Neuron (in vitro differentiated cells): ENCODE measurements around the gene DHCR24.

Experiments
- H2AFZ ChIP-seq: one replicate; pipeline ENCODE4 v1.6.1; 2013; ENCODE audit warnings: low read depth, mild to moderate bottlenecking, inconsistent platforms, low read length, moderate library complexity
- H3K27me3 ChIP-seq: one replicate; pipeline ENCODE4 v1.6.1; 2013; ENCODE audit warnings: low read length; ENCODE audit not compliant: insufficient read depth
- H3K36me3 ChIP-seq: one replicate; pipeline ENCODE4 v1.6.1; 2013; ENCODE audit warnings: low read length; ENCODE audit not compliant: insufficient read depth
- H3K4me1 ChIP-seq: one replicate; pipeline ENCODE4 v1.6.1; 2013; ENCODE audit warnings: low read length; ENCODE audit not compliant: insufficient read depth
- H3K4me3 ChIP-seq: 2 replicates; pipeline ENCODE4 v1.5.1; 2013; ENCODE audit warnings: mild to moderate bottlenecking, low read length, moderate library complexity
- H3K9me3 ChIP-seq: one replicate; pipeline ENCODE4 v1.6.1; 2013; ENCODE audit warnings: low read length

The DHCR24 gene

DNA sequence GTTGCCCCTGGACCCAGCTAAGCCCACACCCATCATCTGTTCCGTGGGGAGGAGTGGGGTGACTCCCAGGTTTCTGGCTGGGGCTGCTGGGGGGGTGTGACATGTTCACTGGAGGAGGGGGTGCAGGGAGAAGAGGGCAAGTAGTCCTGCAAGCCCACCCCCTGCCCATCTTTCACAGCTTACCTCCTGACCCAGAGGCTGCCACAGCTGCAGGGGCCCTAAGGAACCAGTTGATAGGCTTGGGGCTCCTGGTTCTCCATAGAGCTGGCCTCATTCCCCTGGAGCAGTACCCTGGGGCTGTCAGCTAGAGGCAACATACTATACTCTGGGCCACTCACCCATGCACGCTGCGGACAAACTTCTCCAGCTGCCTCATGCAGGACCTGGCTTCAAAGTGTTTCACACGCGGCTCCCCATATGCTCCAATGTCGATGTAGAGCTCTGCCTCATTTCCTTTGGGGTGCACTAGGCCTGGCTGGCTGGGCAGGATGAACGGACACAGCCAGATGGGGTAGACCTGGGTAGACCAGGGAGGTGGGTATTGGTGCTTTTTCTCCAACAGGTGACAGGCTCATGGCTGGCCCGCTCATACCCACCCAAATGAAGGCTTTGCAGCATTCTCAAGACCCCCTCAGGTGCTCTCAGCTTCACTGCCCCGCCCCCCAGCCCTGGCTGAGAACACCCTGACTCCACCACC lies 33.8 kb downstream of the DHCR24 start:
- peaks cover 95% of the 10 kb centered on the region for H3K36me3 ChIP-seq
- H3K4me1 ChIP-seq = no peaks in the 10 kb centered on the region
- no peaks in the 10 kb centered on the region for H3K27me3 ChIP-seq

DNA sequence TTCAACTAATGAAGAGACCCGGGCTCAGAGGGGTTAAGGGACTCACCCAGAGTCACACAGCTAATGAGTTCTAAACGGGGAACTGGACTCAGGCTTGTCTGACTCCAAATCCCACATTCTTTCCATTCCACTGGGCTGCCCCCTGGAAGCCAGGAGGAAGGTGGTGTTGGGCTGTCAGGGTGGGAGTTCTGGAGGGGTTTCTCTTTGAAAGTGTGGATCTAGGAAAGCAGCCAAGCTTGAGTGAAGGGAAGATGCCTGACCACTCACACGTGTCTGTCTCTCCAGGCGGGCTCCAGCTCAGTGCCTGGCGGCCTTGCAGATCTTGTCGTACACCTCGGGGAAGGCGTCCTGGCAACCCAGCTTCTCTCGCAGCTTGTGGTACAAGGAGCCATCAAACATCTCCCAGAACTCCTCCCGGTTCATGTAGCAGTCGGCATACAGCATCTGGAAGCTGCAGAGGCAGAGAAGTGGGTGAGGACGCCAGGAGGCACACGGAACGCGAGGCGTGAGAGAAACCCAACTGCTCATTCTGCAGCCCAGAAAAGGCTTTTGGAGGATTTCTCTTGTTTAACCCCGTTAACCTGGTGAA lies 35.0 kb downstream of the DHCR24 start:
- Histone ChIP-seq H3K4me3 (no peak overlapping the region), H2AFZ (no peak overlapping the region), H3K4me1 (no peaks in the 10 kb centered on the region), H3K36me3 (peaks cover 95% of the 10 kb centered on the region), H3K27me3 (no peaks in the 10 kb centered on the region), H3K9me3 (no peaks in the 10 kb centered on the region)

More for the DNA sequence above, 33.8 kb downstream of the DHCR24 start:
- Histone ChIP-seq H3K9me3 (no peaks in the 10 kb centered on the region), H3K4me3 (no peak overlapping the region), H2AFZ (no peak overlapping the region)

DNA sequence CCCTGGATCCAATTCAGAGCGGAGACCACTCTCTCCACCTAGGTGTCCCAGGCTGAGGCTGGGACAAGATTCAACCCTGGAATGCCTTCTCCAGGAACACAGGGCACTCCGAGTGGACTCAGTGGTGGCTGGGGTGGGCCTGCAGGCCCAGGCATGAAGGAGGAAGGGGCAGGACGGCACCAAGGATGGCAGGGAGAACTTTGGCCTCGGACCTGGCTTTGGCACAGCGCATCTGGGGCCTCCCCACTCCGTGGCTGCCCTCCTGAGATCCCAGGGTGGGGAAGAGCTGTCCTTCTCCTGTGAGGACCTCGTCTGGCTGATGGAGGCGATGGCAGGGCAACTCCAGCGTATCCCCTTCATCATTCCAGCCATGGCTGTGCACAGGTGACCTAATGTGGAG lies 35.6 kb downstream of the DHCR24 start:
- H2AFZ ChIP-seq = no peak overlapping the region
- no peaks in the 10 kb centered on the region for H3K4me1 ChIP-seq
- no peaks in the 10 kb centered on the region for H3K27me3 ChIP-seq
- H3K36me3 ChIP-seq = peaks cover 95% of the 10 kb centered on the region
- no peaks in the 10 kb centered on the region for H3K9me3 ChIP-seq
- H3K4me3 ChIP-seq = no peak overlapping the region

GRCh38 chr1:54850737-54851136 lies 36.3 kb downstream of the DHCR24 start:
- H3K9me3 ChIP-seq = no peaks in the 10 kb centered on the region
- no peak overlapping the region for H2AFZ ChIP-seq
- peaks cover 91% of the 10 kb centered on the region for H3K36me3 ChIP-seq
- no peak overlapping the region for H3K4me3 ChIP-seq
- H3K27me3 ChIP-seq = no peaks in the 10 kb centered on the region
- no peaks in the 10 kb centered on the region for H3K4me1 ChIP-seq

DNA sequence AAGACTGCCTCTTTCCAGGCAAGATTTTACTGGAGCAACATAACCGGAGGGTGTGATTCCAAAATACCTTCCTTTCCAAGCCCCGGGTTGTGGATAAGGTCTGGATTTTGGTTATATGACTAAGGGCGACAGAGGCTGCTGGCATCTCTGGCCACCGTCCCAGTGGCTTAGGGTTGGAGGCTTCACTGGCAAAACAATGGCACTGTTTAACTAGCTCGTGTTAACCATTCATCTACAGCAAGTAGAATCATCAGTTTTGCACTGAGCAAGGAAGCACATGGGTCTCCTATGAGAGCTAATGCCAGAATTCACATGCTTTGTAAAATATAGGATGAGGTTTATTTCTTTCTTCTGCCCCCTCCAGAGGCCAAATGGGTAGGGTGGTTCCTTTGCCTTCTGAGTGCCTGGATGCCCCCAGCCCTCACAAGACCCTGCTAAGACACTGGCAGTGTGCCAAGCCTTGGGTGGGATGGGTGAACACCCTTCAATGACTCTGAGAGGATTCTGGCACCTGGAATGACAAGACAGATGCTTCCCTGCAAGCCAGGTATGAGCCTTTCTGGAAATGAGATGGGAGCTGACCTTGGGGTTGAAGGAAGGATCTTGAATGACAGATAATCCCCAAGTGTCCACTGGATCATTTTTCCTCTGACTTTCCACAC lies 36.8 kb downstream of the DHCR24 start:
- H3K27me3 ChIP-seq = no peaks in the 10 kb centered on the region
- H3K36me3 ChIP-seq = peaks cover 87% of the 10 kb centered on the region
- no peaks in the 10 kb centered on the region for H3K9me3 ChIP-seq
- H3K4me1 ChIP-seq = no peaks in the 10 kb centered on the region
- no peak overlapping the region for H2AFZ ChIP-seq
- H3K4me3 ChIP-seq = no peak overlapping the region

GRCh38 chr1:54849219-54850068 lies 37.6 kb downstream of the DHCR24 start:
- H3K27me3 ChIP-seq = no peaks in the 10 kb centered on the region
- H3K36me3 ChIP-seq = peaks cover 82% of the 10 kb centered on the region

GRCh38 chr1:54848134-54848948 lies 38.7 kb downstream of the DHCR24 start:
- H3K9me3 ChIP-seq = no peaks in the 10 kb centered on the region
- no peak overlapping the region for H3K4me3 ChIP-seq
- no peaks in the 10 kb centered on the region for H3K27me3 ChIP-seq
- no peak overlapping the region for H2AFZ ChIP-seq
- peaks cover 71% of the 10 kb centered on the region for H3K36me3 ChIP-seq
- H3K4me1 ChIP-seq = no peaks in the 10 kb centered on the region

More at GRCh38 chr1:54849219-54850068, 37.6 kb downstream of the DHCR24 start:
- Histone ChIP-seq H3K9me3 (no peaks in the 10 kb centered on the region), H3K4me1 (no peaks in the 10 kb centered on the region), H3K4me3 (no peak overlapping the region), H2AFZ (no peak overlapping the region)

GRCh38 chr1:54846716-54847284 lies 40.2 kb downstream of the DHCR24 start:
- H3K27me3 ChIP-seq = no peaks in the 10 kb centered on the region
- H3K36me3 ChIP-seq = peaks cover 58% of the 10 kb centered on the region
- no peaks in the 10 kb centered on the region for H3K9me3 ChIP-seq
- no peak overlapping the region for H2AFZ ChIP-seq
- H3K4me1 ChIP-seq = no peaks in the 10 kb centered on the region
- no peak overlapping the region for H3K4me3 ChIP-seq

DNA sequence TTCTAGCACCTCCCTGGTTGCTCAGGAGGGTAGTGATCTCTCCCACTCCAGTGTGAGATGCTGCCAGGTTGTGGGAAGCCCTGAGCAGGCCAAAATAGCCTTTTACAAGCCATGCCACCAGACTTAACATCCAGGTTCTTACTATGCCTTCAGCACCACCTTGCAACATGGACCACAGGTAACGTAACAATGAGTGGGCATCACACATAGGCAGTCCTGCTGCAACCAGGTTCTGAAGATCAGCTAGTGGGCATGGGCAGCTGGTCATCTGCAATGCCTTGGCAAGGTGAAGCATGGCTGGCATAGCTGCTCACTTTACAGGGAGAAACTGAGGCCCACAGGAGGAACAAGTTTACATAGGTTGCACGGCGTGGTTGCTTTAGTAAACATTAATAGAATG lies 40.7 kb downstream of the DHCR24 start:
- Histone ChIP-seq H3K27me3 (no peaks in the 10 kb centered on the region), H3K4me1 (no peaks in the 10 kb centered on the region), H3K36me3 (peaks cover 53% of the 10 kb centered on the region), H3K9me3 (no peaks in the 10 kb centered on the region), H2AFZ (no peak overlapping the region), H3K4me3 (no peak overlapping the region)

DNA sequence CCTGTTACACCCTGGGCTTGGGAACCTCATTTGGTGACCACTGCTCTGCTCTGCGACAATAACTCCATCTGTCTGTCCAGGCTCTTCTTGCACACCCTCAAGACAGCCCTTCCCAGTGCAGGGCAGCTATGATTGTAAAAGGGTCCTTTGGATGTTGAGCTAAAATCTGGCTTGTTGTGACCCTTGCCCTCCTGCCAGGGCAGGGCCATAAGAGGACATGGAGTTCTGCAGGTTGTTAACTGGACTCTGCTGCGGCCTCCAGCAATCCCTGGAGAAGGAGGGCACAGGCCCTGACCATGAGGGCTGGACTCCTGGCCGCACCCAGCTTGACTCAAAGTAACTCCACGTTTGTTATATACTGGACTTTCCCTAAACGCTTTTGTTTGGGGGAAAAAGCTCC lies 41.2 kb downstream of the DHCR24 start:
- Histone ChIP-seq H3K4me3 (no peak overlapping the region), H3K36me3 (peaks cover 47% of the 10 kb centered on the region), H3K9me3 (no peaks in the 10 kb centered on the region), H3K27me3 (no peaks in the 10 kb centered on the region), H3K4me1 (no peaks in the 10 kb centered on the region), H2AFZ (no peak overlapping the region)

- Histone ChIP-seq H3K4me1 (no peaks in the 10 kb centered on the region), H2AFZ (no peak overlapping the region), H3K4me3 (no peak overlapping the region), H3K27me3 (no peaks in the 10 kb centered on the region), H3K9me3 (no peaks in the 10 kb centered on the region), H3K36me3 (peaks cover 35% of the 10 kb centered on the region)
Measured at GRCh38 chr1:54844564-54844963, 42.4 kb downstream of the DHCR24 start.

- Histone ChIP-seq H3K27me3 (no peaks in the 10 kb centered on the region), H2AFZ (no peak overlapping the region), H3K4me3 (no peak overlapping the region), H3K36me3 (peaks cover 24% of the 10 kb centered on the region), H3K4me1 (no peaks in the 10 kb centered on the region), H3K9me3 (no peaks in the 10 kb centered on the region)
Measured at GRCh38 chr1:54843449-54843848, 43.5 kb downstream of the DHCR24 start.
